HepG2 (cell line): ENCODE measurements around the gene SYS1. TPM values are rescaled to one million over a fixed set of nuclear protein-coding genes. Genes with fewer than 3 reads are reported as not detected.
A peak's percentile ranks its signal among the peaks of the same experiment; 100 is the strongest.

ENCODE experiments used
- ASH2L ChIP-seq: fragments of 300-600, 200-600 bp; sonication (generic); IDR thresholded peaks from 2 replicates; pipeline ENCODE4 v1.7.0; 2017; ENCODE audit warnings: low read depth, mild to moderate bottlenecking, moderate library complexity, mixed read lengths, low read length; ENCODE audit not compliant: insufficient read length
- HES4 ChIP-seq: sonication (generic); formaldehyde crosslinking; IDR thresholded peaks from 2 replicates; pipeline ENCODE4 v1.9.0; 2021; ENCODE audit warnings: mild to moderate bottlenecking, missing genetic modification reagents, borderline replicate concordance
- RFXANK ChIP-seq: IDR thresholded peaks from 2 replicates; pipeline ENCODE4 v1.6.1; 2016
- ZEB1 ChIP-seq: IDR thresholded peaks from 2 replicates; pipeline ENCODE4 v1.6.1; 2012; ENCODE audit warnings: mild to moderate bottlenecking, low read depth, inconsistent platforms; ENCODE audit not compliant: insufficient replicate concordance
- ZFP41 ChIP-seq: sonication (generic); formaldehyde crosslinking; IDR thresholded peaks from 2 replicates; pipeline ENCODE4 v1.4.0; 2020; ENCODE audit warnings: mild to moderate bottlenecking, missing genetic modification reagents, borderline replicate concordance
- ZNF839 ChIP-seq: sonication (generic); formaldehyde crosslinking; IDR thresholded peaks from 2 replicates; pipeline ENCODE4 v1.4.0; 2020; ENCODE audit warnings: missing genetic modification reagents, mild to moderate bottlenecking, borderline replicate concordance
- ZNF878 ChIP-seq: sonication (generic); formaldehyde crosslinking; IDR thresholded peaks from 2 replicates; pipeline ENCODE4 v1.8.1; 2023; ENCODE audit warnings: mild to moderate bottlenecking, missing genetic modification reagents, moderate library complexity
- polyA plus RNA-seq, 8 experiments: library from polyadenylated mRNA; depleted of rRNA in 3 of 8; stranded (reverse) in 7 of 8; unstranded in 1 of 8; fragments of >200 nt; fragmentation: Illumina TruSeq in 4 of 8; extraction: Trizol in 4 of 8; gene quantifications; 2 replicates each; pipeline versions ENCODE4 v1.2.1 to v1.2.3, GENCODE V29; 2011 to 2016; ENCODE audit warnings: low read depth in 4 of 8, missing spikeins in 1 of 8, mixed read lengths in 1 of 8; ENCODE audit not compliant: insufficient read depth in 1 of 8
- total RNA-seq, 5 experiments: library from RNA; depleted of rRNA; stranded (reverse); fragments of >200 nt; fragmentation: Illumina TruSeq; extraction: Trizol; gene quantifications; 2 replicates each; pipeline ENCODE4 v1.2.3, GENCODE V29; 2016; ENCODE audit warnings: low read depth in 1 of 5
- TF ChIP-seq, protein P1 (sequence below): sonication (generic); formaldehyde crosslinking; IDR thresholded peaks from 2 replicates; pipeline ENCODE4 v1.4.0; 2020; ENCODE audit warnings: missing genetic modification reagents
- TF ChIP-seq, protein P2 (sequence below): IDR thresholded peaks from 2 replicates; pipeline ENCODE4 v1.6.1; 2016; ENCODE audit warnings: low read depth, control low read depth
- TF ChIP-seq, protein P3 (sequence below): IDR thresholded peaks from 2 replicates; pipeline ENCODE4 v1.6.1; 2012; ENCODE audit warnings: inconsistent platforms
- TF ChIP-seq, protein P4 (sequence below): sonication (generic); formaldehyde crosslinking; IDR thresholded peaks from 2 replicates; pipeline ENCODE4 v1.5.1; 2020; ENCODE audit warnings: mild to moderate bottlenecking, moderate library complexity, missing genetic modification reagents
- TF ChIP-seq, protein P5 (sequence below): sonication (generic); IDR thresholded peaks from 2 replicates; pipeline ENCODE4 v1.6.1; 2016; ENCODE audit warnings: low read depth, borderline replicate concordance
- TF ChIP-seq, protein P6 (sequence below): sonication (generic); formaldehyde crosslinking; IDR thresholded peaks from 2 replicates; pipeline ENCODE4 v1.9.0; 2021; ENCODE audit warnings: missing genetic modification reagents, mild to moderate bottlenecking, borderline replicate concordance
- TF ChIP-seq, protein P7 (sequence below): sonication (generic); formaldehyde crosslinking; IDR thresholded peaks from 2 replicates; pipeline ENCODE4 v1.9.0; 2022; ENCODE audit warnings: low read depth, missing genetic modification reagents

Gene SYS1
- total and polyA plus RNA-seq, 2 of the 13 experiments (the other 11 are each of a cell fraction or from before 2014, with no cell fraction given), result 38.3 to 65.6 TPM

DNA sequence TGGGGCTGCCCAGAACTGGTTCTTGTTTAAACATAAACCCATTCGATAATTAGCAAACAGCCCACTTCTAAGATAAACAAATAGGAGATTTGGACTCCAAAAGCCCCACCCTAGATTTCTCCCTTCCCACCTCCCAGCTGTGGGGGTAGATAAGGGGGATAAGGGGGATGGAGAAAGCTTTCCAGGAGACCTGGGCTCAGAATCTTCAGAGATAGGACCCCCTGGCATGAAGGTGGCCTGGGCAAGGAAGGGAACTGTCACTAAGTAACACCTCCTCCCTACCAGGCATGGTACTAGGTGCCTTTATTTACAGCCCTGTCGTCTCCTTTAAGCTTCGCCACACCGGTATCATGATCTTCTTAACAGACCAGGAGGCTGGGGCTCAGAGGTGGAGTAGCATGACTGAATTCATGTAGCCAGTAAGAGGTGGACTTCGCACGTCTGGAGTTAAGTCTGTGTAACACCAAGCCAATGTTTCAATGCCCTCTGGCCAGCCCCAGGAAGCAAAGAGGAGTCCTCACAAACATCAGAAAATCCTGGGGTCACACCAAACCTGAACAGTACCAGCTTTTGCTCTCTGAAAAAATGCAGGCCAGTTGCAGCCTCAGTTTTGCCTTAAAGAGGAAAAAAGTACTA is 19.3 kb upstream of the SYS1 start (continued):
- TF ChIP-seq, protein P1, sequence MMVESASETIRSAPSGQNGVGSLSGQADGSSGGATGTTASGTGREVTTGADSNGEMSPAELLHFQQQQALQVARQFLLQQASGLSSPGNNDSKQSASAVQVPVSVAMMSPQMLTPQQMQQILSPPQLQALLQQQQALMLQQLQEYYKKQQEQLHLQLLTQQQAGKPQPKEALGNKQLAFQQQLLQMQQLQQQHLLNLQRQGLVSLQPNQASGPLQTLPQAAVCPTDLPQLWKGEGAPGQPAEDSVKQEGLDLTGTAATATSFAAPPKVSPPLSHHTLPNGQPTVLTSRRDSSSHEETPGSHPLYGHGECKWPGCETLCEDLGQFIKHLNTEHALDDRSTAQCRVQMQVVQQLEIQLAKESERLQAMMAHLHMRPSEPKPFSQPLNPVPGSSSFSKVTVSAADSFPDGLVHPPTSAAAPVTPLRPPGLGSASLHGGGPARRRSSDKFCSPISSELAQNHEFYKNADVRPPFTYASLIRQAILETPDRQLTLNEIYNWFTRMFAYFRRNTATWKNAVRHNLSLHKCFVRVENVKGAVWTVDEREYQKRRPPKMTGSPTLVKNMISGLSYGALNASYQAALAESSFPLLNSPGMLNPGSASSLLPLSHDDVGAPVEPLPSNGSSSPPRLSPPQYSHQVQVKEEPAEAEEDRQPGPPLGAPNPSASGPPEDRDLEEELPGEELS (CRISPR knock-in tag), result peak; percentile 67; the same call in 1 of the 2 replicates
- TF ChIP-seq ZEB1 (peak; percentile 8), ZNF878 (CRISPR knock-in tag) (no peak), ASH2L (peak; percentile 83), ZNF839 (CRISPR knock-in tag) (no peak), HES4 (CRISPR knock-in tag) (no peak), RFXANK (no peak), ZFP41 (CRISPR knock-in tag) (peak; percentile 71; the same call in 1 of the 2 replicates)
- TF ChIP-seq, protein P2, sequence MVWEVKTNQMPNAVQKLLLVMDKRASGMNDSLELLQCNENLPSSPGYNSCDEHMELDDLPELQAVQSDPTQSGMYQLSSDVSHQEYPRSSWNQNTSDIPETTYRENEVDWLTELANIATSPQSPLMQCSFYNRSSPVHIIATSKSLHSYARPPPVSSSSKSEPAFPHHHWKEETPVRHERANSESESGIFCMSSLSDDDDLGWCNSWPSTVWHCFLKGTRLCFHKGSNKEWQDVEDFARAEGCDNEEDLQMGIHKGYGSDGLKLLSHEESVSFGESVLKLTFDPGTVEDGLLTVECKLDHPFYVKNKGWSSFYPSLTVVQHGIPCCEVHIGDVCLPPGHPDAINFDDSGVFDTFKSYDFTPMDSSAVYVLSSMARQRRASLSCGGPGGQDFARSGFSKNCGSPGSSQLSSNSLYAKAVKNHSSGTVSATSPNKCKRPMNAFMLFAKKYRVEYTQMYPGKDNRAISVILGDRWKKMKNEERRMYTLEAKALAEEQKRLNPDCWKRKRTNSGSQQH (CRISPR knock-in tag), result no peak
- TF ChIP-seq, protein P3, sequence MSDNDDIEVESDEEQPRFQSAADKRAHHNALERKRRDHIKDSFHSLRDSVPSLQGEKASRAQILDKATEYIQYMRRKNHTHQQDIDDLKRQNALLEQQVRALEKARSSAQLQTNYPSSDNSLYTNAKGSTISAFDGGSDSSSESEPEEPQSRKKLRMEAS, result 0 out of 2 replicates have a peak, but pooled peaks have one; percentile 20
- TF ChIP-seq, protein P4, sequence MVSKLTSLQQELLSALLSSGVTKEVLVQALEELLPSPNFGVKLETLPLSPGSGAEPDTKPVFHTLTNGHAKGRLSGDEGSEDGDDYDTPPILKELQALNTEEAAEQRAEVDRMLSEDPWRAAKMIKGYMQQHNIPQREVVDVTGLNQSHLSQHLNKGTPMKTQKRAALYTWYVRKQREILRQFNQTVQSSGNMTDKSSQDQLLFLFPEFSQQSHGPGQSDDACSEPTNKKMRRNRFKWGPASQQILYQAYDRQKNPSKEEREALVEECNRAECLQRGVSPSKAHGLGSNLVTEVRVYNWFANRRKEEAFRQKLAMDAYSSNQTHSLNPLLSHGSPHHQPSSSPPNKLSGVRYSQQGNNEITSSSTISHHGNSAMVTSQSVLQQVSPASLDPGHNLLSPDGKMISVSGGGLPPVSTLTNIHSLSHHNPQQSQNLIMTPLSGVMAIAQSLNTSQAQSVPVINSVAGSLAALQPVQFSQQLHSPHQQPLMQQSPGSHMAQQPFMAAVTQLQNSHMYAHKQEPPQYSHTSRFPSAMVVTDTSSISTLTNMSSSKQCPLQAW (CRISPR knock-in tag), result no peak
- TF ChIP-seq, protein P5, sequence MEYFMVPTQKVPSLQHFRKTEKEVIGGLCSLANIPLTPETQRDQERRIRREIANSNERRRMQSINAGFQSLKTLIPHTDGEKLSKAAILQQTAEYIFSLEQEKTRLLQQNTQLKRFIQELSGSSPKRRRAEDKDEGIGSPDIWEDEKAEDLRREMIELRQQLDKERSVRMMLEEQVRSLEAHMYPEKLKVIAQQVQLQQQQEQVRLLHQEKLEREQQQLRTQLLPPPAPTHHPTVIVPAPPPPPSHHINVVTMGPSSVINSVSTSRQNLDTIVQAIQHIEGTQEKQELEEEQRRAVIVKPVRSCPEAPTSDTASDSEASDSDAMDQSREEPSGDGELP, result peak; percentile 75; the same call in 1 of the 2 replicates
- TF ChIP-seq, protein P6, sequence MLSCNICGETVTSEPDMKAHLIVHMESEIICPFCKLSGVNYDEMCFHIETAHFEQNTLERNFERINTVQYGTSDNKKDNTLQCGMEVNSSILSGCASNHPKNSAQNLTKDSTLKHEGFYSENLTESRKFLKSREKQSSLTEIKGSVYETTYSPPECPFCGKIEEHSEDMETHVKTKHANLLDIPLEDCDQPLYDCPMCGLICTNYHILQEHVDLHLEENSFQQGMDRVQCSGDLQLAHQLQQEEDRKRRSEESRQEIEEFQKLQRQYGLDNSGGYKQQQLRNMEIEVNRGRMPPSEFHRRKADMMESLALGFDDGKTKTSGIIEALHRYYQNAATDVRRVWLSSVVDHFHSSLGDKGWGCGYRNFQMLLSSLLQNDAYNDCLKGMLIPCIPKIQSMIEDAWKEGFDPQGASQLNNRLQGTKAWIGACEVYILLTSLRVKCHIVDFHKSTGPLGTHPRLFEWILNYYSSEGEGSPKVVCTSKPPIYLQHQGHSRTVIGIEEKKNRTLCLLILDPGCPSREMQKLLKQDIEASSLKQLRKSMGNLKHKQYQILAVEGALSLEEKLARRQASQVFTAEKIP (CRISPR knock-in tag), result no peak
- TF ChIP-seq, protein P7, sequence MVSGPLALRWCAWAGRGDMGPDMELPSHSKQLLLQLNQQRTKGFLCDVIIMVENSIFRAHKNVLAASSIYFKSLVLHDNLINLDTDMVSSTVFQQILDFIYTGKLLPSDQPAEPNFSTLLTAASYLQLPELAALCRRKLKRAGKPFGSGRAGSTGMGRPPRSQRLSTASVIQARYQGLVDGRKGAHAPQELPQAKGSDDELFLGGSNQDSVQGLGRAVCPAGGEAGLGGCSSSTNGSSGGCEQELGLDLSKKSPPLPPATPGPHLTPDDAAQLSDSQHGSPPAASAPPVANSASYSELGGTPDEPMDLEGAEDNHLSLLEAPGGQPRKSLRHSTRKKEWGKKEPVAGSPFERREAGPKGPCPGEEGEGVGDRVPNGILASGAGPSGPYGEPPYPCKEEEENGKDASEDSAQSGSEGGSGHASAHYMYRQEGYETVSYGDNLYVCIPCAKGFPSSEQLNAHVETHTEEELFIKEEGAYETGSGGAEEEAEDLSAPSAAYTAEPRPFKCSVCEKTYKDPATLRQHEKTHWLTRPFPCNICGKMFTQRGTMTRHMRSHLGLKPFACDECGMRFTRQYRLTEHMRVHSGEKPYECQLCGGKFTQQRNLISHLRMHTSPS (CRISPR knock-in tag), result no peak; the same call in none of the 2 replicates
